GM19455 (cell line): Measurements from ENCODE around the gene FLT1.

Source experiments
- ATAC-seq: cut with Tn5 transposase; IDR thresholded peaks from one replicate; pipeline ENCODE4 v1.9.1; 2021; ENCODE audit not compliant: unreplicated experiment

Gene FLT1

GRCh38 chr13:28464861-28465460 lies 30.0 kb downstream of the FLT1 start:
- no peak for ATAC-seq

GRCh38 chr13:28463481-28463880 lies 31.4 kb downstream of the FLT1 start:
- ATAC-seq, result no peak

GRCh38 chr13:28459911-28460310 lies 35.0 kb downstream of the FLT1 start:
- no peak for ATAC-seq

DNA sequence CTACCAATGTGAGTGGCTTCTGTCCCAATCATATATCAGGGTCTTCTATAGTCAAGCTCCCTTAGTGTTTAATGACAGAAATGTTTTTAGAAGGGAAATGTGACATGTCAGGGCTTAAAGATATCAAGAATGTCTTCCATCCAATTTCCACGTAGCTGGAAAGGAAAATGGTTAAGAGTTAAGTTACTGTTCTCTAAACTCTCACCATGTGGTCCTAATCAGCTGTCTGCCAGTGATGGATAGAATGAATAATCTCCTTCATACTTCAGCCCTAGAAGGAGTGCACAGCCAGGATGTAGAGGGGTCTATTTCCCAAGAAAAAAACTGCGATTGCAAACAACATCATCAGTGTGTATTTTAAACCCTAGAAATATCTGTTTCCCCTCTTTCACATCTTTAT lies 36.3 kb downstream of the FLT1 start:
- no peak for ATAC-seq

- no peak for ATAC-seq
Measured at GRCh38 chr13:28458051-28458450, 36.9 kb downstream of the FLT1 start.

DNA sequence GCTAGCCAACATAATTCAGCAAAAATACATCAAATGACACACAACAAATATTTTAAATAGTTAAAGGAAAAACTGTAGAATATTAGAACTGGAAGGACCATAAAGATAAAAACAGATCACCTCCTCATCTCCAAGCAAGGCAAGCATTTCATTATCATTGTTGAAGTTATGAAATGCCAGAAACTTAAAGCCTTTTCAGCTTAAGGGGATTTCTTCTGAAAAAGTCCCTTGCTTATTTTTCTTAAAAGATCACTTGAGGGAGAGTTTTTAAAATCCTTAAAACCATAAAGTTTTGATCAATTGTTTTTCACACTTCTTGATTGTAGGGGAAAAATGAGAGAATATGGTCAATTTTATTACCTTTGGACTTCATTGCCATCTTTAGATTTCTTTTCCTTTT lies 37.4 kb downstream of the FLT1 start:
- ATAC-seq, result no peak

DNA sequence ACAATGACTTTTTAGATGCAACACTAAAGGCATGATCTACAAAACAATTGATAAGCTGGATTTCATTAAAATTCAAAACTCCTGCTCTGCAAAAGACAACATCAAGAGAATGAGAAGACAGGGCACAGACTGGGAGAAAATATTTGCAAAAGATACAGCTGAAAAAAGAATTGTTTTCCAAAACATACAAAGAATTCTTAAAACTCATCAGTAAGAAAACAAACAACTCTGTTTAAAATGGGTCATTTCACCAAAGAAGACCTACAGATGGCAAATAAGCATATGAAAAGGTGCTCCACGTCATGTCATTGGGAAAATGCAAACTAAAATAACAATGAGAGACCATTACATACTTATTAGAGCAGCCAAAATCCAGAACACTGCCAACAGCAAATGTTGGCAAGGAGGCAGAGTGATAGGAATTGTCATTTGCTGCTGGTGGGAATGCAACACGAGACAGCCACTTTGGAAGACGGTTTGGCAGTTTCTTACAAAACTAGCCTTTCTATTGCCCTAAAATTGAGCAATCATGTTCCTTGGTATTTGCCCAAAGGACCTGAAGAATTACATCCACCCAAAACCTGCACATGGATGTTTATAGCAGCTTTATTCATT lies 39.2 kb downstream of the FLT1 start:
- no peak for ATAC-seq

- ATAC-seq, result no peak
Measured at GRCh38 chr13:28452755-28453154, 42.2 kb downstream of the FLT1 start.

DNA sequence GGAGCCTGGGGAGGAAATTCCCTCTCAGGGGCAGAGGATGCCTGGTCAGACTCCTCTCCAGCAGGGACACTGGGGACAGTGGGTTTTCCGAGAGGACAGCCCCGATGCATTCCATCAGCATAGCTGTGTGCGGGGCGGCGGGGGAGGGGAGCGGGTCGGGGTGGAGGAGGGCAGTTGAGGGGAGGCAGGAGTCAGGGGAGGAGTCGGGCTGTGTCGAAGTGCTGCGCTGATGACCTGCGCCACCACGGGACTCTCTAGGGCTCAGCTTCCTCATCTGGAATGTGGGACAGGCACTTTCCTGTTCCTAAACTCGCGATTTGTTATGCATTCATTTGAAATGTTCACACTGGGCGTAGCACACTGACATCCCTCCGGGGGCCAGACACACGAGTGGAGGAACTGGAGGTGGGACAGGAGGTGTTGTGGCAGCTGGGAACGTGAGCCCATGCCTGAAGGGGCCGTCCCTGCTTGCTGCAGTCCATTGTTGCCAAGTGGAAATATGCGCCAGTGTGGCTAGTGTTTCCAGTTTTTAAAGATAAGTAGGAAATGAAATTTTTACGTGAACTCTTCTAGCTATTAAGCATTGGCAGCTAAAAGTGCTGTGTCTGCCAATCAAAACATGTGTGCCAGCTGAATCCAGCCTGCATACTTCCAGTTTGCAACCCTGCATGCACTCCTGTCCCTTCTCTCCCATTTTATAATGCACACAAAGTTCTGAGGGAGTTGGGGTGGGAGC lies 43.3 kb downstream of the FLT1 start:
- no peak for ATAC-seq

DNA sequence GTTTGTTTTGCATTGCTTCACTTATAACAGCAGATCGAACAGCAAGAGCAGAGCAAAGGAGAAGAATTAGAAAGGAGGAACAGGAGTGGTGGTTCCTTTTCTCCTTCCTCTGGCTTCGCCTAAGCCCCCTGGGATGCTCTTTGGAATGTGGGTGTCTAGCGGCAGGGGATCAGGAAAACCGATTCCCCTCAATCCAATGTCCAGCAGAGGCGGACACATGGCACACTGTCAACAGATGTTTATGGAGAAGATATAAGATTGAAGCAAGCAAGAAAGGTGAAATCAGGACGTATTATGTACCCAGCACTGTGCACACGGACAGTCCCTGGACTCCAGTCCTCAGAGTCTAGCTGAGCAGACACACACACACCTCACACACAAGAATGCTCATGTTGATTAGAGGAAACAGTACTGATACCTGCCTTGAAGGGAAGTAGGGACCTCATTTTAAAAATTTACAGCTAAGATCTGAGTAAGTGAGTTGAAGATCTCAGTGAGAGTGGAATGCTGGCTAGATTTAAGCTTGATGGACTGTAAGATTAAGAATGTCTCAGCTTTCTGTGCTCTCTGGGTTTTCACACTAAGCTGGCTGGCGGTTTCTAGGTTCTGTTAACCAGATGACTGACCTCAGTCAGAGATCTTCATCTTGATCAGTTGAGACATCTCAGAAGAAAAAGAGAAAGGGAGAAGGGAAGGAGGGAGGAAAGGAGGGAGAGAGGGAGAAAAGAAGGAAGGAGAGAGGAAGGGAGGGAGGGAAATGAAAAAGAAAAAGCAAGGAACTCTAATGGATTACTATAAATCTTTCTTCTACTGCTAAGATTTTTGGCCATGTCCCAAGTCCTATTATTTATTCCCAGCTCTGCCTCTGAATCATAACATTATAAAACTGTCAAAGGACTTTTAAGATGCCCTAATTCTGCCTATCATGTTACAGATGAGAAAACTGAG lies 44.8 kb downstream of the FLT1 start:
- no peak for ATAC-seq

DNA sequence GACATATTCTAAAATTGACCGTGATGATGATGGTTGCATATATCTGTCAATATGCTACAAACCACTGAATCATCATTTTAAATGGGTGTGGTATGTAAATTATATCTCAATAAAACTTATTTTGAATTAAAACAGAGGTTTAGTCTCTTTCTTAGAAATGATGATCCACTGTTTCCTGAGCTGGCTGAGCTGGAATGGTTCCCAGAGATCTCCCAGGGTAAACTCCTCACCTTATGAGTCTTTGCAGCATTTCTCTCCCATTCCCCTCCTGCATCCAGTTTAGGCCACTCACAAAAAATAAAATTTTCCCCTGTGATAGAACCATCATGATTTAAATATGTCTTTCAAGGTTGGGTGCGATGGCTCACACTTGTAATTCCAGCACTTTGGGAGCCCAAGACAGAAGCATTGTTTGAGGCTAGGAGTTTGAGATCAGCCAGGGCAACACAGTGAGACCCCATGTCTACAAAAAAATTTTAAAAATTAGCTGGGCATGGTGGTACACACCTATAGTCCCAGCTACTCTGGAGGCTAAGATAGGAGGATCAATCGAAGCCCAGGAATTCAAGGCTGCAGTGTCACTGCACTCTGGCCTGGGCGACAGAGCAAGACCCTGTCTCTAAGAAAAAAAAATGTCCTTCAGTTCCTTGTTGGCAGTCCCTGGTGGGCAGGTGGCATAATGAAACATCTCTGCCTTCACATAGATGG lies 46.1 kb downstream of the FLT1 start:
- no peak for ATAC-seq

DNA sequence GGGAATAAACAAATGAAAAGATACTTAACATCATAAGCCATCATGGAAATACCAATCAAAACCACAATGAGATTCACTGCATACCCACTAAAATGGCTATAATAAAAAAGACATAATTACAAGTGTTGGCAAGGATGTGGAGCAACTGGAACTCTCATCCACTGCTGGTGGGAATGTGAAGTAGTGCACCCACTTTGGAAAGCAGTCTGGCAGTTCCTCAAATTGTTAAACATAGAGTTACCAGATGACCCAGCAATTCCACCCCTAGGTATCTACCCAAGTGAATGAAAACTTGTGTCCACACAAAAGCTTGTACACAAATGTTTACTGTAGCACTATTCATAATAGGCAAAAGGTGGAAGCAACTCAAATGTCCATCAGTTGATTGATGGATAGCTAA lies 46.9 kb downstream of the FLT1 start:
- no peak for ATAC-seq

DNA sequence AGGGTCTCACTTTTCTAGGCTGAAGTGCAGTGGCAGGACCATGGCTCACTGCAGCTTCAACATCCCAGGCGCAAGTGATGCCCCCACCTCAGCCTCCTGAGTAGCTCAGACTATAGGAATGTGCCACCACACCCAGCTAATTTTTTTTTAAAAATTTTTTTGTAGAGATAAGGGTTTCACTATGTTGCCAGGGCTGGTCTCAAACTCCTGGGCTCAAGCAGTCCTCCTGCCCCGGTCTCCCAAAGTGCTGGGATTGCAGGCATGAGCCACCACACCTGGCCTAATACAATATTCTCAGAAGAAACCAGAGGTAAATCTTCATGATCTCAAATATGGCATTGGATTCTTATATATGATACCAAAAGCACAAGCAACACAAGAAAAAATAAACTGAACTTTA lies 47.7 kb downstream of the FLT1 start:
- no peak for ATAC-seq

GRCh38 chr13:28442839-28443238 lies 52.1 kb downstream of the FLT1 start:
- ATAC-seq, result no peak

DNA sequence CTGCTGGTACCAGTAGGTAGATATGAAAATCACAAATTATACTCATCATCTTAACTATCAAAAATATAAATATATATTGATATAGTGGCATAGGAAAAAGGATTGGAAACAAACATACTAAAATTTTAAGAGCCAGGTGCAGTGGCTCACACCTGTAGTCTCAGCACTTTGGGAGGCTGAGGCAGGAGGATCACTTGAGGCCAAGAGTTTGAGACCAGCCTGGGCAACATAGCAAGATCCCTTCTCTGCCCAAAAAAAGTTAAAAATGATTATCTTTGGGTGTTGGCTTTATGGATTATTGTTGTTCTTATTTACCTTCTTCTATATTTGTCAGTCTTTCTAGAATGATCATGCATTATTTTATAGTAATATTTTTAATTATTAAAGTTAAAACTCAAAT lies 53.4 kb downstream of the FLT1 start:
- no peak for ATAC-seq

- no peak for ATAC-seq
Measured at GRCh38 chr13:28440774-28441504, 54.0 kb downstream of the FLT1 start.

DNA sequence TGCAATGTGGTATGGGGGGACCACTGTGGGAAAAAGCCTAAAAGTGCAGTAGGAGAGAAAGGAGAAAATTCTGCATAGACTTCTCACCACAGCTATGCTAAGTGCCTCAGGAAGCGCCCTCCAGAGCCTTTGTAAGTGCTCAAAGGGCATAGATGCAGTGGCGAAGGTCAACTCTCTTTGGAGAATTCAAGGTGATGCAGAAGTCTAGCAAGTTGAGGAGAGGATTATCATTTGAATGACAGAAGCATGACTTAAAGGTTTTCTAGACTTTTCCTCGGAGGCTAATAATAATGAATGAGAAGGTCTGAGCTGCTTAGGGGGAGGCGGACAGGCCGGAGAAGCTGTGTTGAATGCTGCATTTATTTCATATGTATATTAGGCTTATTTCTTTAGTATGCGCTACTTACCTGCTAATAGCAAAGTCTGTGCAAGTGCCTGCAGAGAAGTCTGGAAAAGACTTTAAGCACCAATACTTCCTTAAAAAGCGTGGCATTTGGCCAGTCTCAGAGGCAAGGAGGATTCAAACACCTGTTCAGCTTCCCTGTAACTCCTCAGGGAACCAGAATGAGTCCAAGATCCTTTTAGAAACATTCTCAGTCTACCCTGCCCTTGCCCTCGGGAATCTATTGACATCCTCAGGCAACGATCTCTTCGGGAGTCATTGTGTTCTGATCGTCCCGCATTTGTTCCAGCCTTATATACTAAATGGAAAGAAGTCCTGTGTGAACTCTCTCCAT lies 56.2 kb downstream of the FLT1 start:
- no peak for ATAC-seq

DNA sequence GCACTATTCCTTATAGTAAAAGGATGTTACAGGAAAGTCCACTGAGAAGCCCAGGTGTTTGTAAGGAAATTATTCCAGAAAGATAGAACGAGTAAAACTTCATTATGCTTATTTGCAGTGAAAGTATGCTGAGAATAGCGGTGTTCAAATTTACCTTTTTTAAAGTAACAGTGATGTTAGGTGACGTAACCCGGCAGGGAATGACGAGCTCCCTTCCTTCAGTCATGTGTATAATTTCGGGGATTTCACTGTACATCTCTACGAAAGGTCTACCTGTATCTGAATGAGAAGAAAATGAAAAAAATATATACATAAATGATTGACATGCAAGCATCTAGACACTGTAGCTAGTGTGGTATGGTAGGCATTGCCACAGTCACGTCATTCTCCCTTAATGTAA lies 56.9 kb downstream of the FLT1 start:
- no peak for ATAC-seq

- no peak for ATAC-seq
Measured at GRCh38 chr13:28435917-28436316, 59.0 kb downstream of the FLT1 start.
